Measurements from ENCODE around the gene SDHA.
"Not testable (repeated sequence)": the region's sequence is repeated elsewhere in the genome, so short reads cannot be mapped to it uniquely, and the experiment has no call there.

SDHA gene

DNA sequence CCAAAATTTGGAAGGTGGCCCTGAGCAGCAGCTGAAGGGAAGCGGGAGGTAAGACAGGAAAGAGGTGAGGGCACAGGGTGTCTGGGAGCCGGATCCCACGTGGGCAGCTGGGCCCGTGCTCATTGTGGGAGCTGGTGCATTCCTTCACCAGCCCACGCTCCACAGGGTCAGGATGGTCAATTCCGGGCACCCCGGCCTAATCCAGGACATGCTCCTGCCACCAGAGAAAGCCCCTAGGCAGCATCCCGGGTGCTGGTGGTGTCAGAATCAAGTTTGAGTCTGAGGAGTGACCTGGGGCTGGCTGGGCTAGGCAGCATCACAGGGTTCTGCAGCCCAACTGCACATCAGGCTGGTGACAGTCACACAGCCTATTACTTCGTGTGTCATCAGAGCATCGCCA, 46.2 kb downstream of the SDHA start:
- no peak for DNase-seq

DNA sequence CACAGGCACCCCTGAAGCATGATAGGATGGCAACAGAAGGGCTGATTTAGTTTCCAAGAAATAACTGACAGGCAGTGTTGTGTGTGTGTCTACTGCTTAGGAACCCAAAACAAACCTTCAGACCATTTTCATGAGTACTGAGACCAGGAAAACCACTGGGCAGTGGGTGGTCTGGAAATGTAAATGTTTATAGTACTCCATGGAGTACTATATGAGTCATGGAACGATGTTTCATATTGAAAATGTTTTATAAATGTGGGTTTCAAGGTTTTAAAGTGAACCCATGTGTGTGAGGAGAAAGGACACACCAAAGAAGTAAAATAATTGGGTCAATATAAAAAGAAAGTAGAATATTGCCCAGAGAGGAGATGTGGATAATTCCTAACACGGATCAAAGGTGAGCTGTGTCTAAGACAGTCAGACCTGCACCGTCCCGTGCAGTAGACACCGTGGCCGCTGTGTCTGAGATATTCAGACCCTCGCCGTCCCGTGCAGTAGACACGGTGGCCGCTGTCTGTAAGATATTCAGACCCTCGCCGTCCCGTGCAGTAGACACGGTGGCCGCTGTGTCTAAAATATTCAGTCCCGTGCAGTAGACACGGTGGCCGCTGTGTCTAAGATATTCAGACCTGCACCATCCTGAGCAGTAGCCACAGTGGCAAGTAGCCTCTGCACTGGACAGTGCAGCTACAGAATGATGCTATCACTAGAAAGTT, 48.3 kb downstream of the SDHA start:
- not testable (repeated sequence) for DNase-seq

DNA sequence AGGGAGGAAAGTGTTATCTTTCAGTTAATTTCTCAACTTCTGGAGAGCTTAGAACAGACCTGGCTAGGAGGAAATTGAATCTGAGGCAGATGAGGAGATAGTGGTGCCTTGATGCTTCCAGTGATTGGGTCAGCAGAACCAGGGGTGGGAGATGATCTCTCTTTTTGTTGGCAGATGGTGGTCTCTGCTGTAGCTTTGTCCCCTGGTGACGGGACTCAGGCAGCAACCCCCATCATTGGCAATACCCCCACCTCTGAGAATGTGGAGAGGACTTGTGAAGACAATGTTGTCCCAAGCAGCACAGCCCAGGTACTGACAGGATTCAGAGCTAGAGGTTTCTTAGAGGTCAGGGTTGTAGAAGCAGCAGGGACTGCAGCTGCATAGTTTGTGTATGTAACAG, 49.6 kb downstream of the SDHA start:
- no peak for DNase-seq

DNA sequence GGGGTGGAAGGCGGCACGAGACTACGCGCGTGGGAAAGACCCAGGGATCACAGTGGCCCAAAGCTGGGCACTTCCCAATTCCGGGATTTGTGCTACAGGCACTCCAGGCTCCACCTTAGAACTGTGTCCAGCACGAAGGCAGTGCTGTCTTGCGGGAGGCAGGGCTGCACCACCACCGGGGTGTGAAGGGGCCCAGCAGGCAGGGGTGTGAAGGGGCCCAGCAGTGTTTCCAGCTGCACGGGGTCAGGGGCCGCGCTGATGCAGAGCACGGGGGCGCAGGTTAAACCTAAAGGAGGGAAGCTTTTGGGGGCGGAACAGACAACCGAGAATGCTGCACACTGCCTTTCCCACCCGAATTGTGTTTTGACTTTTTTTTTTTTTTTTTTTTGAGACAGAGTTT, 52.2 kb downstream of the SDHA start:
- DNase-seq, result no peak

DNA sequence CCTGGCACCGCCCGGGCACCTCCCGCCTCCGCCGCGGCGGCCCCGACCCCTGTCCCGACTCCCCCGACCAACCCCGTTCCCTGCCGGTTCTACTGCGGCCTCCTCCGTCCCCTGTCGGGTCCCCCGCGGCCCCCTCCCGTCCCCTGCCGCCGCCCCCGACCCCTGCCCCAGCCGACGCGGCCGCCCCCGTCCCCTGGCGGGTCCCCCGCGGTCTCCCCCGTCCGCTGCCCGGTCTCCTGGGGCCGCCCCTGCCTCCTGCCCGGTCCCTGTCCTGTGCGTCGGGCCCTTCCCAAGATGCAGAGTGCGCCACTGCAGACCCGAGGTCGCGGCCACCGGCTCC, 53.7 kb downstream of the SDHA start:
- not testable (repeated sequence) for DNase-seq

DNA sequence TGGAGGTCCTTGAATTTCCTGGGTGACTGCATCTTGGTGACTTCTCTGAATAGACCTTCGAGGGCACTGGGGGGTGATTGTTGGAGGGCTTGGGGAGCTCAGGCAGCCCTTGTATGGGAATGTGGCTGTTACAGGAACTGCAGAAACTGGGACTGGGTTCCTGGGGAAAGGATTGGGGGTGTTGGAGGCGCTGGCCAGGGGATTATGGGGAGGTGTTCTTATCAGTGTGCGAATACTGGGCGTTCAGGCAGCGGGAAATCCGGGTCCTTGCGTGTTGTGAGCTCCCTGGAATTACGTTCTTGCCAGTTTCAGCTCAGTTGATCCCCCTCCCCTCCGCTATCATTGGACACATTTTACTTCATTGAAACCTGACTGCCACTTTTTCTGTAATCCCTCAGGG, 55.0 kb downstream of the SDHA start:
- DNase-seq, result not testable (repeated sequence)

DNA sequence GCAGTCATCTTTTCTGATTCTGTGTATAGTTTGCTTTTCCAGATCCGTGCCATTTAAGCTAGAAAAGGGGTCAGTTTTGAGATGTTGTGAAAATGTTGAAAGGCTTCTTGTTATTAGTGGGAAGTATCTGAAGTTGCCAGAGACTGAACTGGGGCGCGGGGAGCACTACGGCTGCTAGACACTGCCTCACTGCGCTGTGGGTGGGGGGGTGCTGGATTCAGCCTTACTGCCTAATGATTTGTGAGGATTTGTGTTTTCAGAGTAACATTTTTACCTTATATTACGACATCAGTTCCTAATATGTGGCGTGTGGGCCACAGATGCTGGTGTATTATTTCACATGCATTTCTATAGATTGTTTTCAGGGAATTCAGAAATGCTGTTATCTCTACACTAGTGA, 55.4 kb downstream of the SDHA start:
- DNase-seq, result not testable (repeated sequence)

DNA sequence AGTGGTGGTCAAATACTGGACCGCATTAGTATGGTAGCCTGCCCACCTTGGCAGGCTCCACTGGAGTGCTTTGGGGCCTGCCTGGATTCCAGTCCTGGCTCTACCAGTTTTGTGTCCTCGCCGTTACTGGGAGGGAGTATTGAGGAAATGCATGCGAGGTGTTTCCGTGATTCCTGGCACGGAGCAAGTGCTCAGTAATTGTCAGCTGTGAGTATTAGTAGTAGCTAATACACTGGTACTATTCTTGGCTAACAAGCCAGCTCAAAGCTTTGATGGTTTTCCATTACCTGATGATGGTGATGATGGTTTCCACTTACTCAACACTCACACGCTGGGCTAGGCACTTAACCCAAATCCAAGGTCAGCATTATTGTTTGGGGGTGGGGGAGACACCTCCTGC, 56.2 kb downstream of the SDHA start:
- not testable (repeated sequence) for DNase-seq

DNA sequence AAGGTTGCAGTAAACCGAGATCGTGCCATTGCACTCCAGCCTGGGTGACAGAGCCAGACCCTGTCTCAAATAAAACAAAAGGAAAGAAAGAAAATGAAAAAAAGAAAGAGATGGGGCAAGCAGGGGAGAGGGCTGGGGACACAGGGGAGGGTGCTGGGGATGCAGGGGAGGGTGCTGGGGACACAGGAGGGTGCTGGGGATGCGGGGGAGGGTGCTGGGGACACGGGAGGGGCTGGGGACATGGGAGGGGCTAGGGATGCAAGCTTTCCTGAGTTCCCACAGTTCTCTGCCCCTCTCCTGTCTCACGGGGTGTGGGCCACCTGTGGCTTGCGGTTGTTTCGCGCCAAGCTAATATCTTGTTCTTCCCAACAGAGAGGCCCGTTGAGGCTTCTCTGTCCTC, 60.5 kb downstream of the SDHA start:
- no peak for DNase-seq

DNA sequence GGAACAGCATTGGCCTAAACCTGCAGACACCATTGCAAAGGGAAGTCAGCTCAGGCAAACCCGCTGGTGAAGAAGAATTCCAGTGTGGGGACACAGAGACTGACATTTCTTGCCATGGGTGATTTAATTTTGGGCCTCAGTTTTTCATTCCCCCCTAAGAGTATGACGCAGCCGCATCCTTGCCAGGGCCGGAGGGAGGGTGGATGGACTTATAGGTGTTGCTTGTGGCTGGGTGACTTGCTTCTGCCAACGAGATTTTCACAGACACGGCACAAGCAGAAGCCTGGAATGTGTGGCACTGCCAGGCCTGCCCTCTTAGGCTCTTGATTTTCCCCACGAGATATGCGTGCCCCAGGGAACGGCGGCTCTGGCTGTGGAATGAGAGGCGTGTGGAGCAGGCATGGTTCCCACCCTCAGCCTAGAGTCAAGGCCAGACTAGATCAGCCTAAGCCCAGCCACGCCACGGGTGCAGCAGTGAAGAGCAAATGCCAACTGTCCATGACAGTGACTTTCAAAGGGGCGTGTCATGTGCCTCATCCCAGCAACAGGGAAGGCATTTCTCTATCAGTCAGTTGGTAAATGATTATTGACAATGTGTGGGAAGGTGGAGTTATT, 61.0 kb downstream of the SDHA start:
- DNase-seq, result not testable (repeated sequence)

DNA sequence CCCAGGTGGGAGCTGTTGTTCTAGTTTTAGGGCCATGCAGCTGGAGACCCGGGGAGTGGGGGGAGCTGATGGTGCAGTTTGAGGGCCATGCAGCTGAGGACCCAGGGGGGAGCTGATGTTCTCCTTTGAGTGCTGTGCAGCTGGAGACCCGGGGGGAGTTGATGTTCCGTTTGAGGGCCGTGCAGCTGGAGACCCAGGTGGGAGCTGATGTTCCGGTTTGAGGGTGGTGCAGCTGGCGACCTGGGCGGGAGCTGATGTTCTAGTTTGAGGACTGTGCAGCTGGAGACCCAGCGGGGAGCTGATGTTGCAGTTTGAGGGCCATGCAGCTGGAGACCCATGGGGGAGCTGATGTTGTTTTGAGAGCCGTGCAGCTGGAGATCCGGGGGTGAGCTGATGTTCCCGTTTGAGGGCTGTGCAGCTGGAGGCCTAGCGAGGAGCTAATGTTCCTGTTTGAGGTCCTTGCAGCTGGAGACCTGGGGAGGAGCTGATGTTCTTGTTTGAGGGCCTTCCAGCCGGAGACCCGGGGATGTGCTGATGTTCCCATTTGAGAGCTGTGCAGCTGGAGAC, 68.0 kb downstream of the SDHA start:
- DNase-seq, result no peak

DNA sequence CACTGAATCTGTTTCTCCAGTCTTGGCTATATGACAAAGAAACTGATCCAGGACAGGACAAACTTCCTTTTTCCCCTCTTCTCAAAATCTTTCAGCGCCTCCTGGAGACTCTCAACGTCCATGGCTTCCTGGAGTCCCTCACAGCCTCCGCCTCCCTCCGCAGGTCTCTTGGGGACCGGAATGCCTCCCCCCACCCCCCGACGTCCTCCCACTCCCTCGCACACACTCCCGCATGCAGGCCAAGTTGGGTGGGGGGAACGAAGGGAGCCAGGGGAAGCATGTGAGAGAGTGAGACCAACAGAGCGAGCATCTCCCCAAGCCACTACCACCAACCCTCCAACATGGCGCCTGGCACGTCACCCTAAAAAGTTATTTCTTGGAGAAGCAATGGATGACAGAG, 72.1 kb downstream of the SDHA start:
- not testable (repeated sequence) for DNase-seq

DNA sequence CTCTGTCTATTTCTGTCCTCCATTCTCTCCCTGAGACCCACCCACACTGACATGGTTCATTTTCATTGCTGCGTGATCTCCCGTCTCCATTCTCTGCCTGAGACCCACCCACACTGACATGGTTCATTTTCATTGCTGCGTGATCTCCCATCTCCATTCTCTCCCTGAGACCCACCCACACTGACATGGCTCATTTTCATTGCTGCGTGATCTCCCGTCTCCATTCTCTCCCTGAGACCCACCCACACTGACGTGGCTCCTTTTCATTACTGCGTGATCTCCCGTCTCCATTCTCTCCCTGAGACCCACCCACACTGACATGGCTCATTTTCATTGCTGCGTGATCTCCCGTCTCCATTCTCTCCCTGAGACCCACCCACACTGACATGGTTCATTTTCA, 73.2 kb downstream of the SDHA start:
- not testable (repeated sequence) for DNase-seq

DNA sequence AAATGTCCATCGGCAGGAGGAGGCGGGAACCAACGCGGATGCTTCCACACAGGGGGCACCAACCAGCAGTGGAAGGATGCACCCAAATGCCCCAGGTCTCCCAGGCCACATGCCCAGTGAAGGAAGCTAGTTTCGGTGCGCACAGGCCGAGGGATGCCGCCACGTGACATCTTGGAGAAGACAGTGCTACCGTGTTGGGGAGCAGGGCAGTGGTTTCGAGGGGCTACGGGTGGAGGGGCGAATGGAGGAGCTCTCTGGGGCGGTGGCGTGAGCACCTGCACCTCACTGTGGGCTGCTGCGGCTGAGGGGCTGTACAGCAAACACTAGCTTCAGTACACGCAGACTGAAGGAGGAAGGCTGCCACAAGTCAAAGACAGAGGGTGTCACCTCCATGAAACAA, 76.7 kb downstream of the SDHA start:
- DNase-seq, result not testable (repeated sequence)

DNA sequence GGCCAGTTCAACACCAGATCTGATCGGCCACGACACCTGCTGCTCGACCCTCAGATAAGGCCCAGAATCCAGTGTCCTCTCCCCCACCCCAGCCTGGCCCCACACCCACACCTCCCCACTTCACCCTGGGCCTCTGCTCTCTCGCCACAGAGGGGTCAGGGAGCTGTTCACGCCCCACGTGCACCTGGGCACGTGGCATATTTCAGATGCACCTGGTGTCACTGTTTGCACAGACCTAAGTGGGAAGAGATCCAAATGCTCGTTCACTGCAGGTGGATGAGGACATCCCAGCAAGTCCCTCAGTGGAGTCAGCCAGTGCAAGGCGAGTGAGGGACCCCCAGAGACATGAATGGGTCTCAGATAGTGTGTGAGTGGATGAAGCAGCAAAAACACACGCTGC, 78.1 kb downstream of the SDHA start:
- not testable (repeated sequence) for DNase-seq

DNA sequence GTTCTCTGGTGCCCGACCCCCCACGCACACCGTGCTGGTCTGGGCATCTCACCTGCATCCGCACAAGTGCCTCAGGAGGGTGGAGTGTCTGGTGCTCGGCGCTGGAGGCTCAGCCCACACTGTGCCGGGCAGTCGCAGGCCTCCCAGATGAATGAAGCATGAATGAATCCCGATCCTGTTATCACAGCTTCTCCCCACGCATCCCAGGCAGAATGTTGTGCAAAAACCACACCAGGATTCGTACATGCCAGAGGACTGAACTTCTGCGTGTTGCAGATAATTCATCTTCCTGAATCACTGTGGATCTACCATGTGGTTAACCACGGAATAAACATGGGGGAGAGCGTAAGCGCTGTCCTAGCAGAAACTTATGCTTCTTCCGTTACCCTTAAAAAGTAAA, 78.8 kb downstream of the SDHA start:
- DNase-seq, result not testable (repeated sequence)

DNA sequence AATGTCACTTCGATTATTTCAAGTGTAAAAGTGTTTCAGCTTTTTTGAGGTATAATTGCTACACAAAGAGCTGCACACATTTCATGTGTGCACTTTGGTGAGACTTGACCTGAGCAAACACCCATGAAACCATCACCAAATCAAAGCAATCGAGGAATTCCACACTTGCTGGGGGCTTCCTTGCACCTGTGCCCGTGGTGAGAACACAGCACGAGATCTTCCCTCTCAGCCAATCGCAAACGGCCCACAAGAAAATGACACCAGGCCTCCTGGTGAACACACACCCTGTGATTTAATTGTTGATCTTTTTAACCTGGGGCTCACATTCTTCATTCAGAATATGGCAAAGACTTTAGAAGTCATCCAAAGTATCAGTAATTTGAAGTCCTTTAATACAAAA, 79.3 kb downstream of the SDHA start:
- DNase-seq, result not testable (repeated sequence)

DNA sequence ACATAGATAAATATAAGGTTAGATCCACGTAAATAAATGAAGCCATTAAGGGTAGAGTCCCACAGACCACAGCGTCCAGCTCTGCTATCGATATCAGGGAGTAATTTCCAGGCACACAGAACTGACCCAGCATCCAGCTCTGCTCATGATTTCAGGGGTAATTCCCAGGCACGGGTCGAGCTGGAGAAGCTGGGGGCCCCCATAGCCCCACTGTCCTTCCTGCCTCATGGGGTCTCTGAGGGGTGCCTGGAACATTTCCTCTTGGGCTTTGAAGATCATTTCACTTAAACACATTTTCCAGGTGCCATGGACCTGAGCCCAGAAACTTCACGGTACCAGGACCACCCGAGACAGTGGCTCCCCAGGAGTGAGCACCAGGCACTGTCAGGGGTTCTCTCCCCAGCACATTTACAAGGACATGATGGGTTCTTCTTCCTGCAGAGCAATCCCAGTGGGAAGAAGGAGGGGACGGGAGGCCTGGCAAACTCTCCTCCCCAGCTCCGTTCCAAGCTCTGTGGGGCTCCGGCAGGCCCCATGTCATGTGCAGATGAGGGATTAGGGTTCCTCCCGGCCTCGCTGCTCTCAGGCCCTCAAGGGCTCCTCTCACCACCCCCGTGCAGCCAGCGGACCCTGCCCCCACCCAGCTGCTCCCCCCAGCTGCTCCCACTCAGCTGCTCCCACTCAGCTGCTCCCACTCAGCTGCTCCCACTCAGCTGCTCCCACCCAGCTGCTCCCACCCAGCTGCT, 80.0 kb downstream of the SDHA start:
- DNase-seq, result not testable (repeated sequence)

DNA sequence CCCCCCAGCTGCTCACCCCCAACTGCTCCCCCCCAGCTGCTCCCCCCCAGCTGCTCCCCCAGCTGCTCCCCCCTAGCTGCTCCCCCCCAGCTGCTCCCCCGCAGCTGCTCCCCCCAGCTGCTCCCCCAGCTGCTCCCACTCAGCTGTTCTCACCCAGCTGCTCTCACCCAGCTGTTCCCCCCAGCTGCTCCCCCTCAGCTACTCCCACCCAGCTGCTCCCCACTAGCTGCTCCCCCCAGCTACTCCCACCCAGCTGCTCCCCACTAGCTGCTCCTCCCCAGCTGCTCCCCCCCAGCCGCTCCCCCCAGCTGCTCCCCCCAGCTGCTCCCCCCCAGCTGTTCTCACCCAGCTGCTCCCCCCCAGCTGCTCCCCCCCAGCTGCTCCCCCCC, 80.6 kb downstream of the SDHA start:
- DNase-seq, result no peak

DNA sequence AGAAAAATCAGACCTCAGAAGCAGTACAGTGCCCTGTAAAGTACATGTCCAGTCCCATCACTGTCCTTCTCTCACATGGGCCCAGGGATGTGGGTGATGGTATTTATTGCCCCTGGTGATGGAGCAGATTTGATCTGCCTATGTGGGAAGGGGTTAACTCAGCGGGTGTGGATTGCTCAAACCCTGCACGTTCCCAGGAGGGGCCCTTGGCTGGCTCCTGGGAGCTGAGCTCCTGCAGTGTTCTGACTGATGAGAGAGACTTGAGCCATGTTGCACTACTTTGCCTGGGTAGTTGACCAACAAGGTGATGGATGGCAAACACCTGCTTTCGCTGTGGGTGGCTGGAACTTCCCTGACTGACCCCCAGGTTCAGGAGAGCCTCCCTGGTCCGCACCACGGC, 81.8 kb downstream of the SDHA start:
- DNase-seq, result not testable (repeated sequence)

DNA sequence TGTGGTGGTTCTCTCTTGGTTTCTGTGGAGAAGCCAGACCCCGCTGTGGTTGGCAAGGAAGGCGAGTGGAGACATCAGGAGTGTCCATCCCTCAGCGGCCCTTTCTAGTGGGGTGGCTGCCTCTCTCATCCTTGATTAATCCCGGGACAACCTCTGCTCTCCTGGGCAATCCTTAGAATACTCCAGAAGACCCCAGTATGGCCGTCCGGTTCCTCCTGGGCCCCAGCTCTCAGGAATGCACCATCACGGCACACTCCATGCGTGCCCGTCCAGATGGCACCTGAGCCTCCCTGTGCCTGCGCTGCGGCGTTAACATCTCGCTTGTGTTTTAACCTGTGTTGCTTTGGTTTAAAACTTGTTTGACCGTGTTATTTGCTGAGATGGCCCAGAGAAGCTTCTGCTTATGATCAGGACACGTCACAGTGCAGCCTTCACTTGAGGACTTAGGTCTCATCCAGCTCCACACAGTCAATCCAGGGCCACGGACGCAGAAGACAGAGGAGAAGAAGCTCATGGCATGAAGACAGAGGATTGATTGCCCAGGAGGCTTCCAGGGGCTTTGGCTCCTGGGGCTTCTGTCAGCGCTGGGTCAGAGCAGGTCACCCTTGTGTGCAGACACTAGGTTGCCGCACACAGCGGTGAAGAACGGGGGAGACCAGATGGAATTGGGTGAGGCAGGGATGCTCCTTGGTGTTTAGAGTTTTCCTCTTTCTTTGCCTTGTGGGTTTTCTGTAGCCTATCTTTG, 82.7 kb downstream of the SDHA start:
- not testable (repeated sequence) for DNase-seq

DNA sequence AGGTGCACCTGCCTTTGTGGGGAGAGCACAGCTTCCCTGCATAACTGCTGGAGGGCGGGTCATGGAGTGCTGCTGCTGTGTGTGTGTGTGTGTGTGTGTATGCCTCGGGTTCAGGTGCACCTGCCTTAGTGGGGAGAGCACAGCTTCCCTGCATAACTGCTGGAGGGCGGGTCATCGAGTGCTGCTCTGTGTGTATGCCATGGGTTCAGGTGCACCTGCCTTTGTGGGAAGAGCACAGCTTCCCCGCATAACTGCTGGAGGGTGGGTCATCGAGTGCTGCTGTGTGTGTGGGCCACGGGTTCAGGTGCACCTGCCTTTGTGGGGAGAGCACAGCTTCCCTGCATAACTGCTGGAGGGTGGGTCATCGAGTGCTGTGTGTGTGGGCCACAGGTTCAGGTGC, 84.3 kb downstream of the SDHA start:
- DNase-seq, result not testable (repeated sequence)

DNA sequence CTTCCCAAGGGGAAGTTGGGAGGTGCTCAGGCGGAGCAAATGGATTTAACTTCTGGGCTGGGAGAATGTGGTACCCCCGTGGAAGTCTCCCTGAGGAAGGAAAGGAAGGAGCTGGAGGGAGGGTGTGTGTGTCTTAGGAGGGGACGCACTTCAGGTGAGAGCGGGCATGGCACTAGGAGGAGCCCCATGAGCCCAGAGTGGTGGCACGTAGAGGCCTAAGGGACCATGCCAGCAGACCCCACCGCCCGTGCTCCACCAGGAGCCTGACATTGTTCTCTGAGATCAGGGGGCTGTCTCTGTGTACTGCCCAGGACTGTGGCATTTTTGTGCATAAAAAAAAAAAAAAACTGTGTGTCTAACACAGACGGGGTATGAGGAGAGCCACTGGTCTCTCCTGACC, 84.8 kb downstream of the SDHA start:
- DNase-seq, result no peak

Data from NCI-H1694 (cell line).